NOMO-1 treated with DMSO at 0.1 percent for 48 hours (cell line): Measurements from ENCODE around the gene DYRK1B.
"Not testable (repeated sequence)": the region's sequence is repeated elsewhere in the genome, so short reads cannot be mapped to it uniquely, and the experiment has no call there.

Source experiments
- DNase-seq: peaks from one replicate; lab custom pipeline; 2025; ENCODE audit not compliant: unreplicated experiment; lab: John Stamatoyannopoulos, UW

The DYRK1B gene

DNA sequence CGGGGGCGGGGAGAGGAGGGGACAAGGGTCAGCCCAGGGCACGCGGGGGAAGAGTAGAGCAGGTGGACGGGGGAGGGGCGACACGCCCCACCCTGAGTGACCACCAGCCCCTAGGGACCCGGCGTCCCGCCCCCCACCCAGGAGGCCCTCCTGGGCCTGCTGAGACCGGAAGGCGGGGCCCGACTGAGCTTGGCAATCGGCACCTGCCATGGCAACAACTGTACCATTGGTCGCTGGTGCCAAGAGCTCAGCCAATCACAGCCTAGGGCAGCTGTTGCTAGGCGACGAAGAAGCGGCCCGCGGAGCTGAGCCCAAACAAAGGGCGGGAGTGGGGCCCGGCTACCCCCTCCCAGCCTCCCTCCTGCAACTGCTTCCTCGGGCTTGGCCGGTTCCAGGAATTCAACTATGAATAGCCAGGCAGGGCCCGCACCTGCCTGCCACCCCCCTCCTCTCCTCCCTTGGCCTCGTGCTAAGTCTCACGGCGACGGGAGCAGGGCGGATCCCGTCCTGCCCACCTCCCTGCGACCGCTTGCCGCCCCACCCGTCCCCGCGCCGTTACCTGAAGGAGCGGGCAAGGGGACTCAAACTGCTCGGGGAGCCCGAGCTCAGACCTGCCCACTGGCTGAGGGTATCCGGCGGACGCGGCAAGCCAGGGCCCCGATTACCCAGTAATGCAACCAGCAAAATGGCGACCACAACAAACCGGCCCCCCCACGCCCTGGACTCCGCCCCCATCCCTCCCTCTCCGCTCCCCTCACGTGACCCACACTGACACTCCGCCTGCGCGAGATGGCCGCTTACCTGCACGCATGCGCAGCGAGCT, at the start of gene DYRK1B:
TSS of gene DYRK1B (minus strand) at position 699 of the 823 bp plus-strand sequence. CDS start 2,295 bp downstream, outside the sequence.
- DNase-seq = no peak

DNA sequence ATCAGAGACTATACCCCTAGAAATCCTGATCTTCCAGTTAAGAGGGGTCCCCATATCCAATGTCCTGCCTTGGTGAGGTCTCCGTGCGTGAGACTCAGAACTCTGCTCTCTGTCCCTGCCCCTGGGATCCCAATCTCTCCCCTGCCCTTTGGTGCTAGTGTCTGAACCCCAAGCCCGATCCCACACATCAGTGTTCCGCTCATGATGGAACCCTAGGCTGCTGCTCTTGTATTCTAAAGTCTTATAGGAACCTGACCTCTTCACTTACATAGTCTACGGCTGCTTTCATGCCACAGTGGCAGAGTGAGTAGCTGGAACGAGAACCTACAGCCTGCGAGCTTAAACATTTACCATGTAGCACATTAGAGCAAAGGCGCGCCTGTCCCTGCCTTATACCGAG, 48.7 kb upstream of the DYRK1B start:
- DNase-seq = not testable (repeated sequence)

DNA sequence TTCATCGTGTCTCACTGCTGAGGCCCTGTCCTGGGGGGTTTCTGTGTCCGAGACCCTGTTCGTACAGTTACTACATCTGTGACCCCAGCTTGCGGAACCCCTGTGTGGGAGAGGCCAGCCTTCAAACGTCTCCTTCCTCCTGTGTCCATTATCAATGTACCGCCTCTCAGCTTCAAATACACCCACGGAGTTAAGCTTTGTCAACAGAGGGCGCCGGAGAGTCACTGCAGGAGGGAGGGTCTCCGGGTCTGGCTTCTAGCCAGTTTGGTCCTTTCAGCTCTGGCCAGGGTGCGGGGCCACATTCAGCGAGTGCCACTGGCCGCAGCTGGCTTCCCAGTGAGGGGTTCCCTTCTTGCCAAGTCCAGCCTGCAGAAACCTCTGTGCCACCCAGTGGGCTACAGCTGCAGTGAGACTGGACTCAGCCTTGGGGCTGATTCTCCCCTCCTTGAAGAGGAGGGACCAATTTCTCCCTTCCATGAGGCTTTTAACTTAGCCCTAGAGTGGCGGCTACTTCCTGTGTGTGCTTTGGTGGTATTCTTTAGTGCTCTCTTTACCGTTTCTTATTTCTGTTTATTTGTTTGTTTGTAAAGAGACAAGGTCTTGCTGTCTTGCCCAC, 47.6 kb upstream of the DYRK1B start:
- DNase-seq = peak; percentile 48

DNA sequence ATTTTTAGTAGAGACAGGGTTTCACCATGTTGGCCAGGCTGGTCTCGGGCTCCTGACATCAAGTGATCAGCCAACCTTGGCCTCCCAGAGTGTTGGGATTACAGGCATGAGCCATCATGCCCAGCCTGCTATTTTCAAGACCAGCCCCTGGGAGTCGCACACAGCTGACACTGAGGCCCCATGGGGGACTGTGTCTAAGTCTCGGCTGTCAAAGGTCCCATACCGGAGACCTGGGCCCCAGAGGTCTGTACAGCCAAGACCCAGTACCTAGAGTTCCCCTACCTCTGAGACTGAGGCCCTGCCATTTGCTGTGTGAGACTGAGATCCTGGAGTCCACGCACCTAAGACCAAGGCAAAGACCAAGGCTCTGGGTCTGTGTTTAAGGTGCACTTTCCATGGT, 46.3 kb upstream of the DYRK1B start:
- not testable (repeated sequence) for DNase-seq

DNA sequence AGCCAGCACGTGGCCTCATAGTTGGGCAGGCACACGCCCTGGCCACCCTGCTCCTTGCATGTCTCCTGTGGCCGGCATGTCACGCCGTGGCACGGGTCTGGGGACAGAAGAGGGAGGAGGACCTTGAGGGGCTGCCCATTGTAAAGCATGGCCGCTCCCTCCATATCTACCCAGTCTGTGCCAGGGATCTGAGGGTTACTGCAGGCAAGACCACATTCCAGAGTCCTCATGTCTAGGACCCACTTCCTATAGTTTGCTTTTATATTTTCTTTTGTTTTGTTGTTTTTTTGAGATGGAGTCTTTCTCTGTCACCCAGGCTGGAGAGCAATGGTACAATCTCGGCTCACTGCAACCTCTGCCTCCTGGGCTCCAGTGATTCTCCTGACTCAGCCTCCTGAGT, 45.8 kb upstream of the DYRK1B start:
- DNase-seq = not testable (repeated sequence)

DNA sequence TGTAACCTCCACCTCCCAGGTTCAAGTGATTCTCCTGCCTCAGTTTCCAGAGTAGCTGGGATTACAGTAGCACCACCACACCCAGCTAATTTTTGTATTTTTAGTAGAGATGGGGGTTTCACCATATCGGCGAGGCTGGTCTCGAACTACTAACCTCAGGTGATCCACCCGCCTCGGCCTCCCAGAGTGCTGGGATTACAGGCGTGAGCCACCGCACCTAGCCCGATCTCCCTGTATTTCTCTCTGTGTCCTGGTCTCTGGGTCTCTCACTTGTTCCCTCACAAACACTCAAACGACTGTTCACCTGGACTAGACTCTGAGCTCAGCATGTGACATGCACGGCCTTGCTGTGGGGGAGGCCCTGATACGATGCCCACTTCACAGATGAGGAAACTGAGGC, 44.9 kb upstream of the DYRK1B start:
- not testable (repeated sequence) for DNase-seq

DNA sequence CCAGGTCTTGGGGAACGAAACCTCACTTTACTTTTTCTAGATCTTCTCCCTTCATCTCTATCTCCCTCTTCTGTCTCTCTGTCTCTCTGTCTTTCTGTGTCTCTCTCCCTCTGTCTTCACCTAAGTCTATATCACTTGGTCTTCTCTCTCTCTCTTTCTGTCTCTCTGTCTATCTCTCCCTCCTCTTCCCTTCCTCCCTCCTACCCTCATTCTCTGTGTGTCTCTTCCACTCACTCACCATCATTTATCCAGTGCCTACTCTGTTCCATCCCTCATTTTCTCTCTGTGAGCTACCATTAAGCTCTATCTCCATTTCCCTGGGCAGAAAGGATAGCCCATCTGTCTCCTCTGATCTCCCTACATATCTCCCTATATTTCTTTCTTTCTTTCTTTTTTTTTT, 44.4 kb upstream of the DYRK1B start:
- no peak for DNase-seq

DNA sequence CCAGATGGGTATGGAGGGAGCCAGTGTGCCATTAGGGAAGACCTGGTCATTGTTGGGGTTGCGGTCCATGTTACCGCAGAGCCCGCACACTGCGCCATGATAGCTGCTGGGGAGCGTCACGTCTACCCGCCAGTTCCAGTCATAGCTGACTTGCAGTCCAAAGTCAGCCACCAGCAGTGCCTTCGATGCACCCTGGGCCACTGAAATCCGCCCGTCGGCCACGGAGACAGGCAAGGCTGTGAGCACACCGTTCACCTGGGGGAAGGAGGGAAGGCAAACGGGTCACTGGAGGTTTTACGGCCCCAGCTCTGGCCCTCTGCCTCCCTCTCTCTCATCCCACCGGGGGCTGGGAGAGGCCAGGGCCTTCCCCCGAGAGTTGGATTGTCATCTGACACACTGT, 44.0 kb upstream of the DYRK1B start:
- not testable (repeated sequence) for DNase-seq

DNA sequence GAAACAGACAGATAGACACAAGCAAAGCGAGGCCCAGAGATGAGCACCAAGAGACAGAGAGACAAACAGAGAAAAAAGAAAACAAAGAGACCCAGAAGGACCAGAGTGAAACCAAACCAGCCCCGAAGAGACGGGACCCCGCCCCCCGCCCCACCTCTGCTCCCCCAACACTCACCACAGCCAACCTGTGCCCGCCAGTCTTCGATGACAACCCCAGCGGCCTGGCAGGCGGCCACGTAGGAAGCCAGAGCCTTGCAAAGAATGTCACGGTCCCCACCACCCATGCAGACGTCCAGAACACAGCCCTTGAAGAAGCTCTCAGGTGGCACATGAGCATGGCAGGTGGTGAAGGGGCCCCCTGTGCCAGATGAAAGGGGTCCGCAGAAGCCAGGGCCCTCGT, 43.5 kb upstream of the DYRK1B start:
- not testable (repeated sequence) for DNase-seq

DNA sequence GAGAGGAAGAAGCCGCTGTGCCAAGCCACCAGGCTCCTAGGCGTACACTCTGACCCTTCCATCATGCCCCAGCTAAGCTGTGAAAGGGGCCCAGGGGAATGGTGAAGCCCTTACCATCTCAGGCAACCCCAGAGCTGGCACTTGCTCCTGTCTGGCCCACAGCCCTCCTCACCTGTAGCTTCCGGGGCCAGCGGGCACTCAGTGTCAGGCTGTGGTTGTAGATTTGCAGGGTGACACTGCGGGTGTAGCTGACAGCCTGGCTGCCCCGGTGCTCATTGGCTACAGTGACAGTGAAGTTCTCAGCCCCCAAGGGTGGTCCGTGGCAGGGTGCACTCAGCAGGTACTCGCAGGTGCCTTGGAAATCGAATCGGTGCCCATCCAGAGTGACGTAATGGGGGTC, 42.5 kb upstream of the DYRK1B start:
- not testable (repeated sequence) for DNase-seq

DNA sequence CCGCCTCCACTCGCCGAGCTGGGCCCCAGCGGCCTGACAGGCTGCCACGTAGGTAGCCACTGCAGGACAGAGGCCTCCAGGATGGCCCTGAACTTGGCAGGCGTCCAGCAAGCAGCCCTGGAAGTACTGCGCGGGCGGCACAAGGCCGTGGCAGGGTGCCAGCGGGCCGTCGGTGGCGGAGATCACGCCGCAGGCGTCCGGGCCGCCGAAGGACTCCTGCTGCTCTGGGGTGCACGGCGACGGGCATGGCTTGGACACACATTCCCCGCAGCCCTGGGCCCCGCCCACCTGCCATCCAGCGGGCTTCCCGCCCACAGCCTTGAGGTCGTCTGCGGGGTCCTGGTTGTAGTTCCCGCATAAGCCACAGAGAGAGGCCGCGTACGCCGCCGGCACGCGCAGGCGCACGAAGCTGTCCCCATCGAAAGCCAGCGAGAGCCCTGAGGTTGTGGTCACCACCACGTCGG, 41.5 kb upstream of the DYRK1B start:
- DNase-seq = not testable (repeated sequence)

DNA sequence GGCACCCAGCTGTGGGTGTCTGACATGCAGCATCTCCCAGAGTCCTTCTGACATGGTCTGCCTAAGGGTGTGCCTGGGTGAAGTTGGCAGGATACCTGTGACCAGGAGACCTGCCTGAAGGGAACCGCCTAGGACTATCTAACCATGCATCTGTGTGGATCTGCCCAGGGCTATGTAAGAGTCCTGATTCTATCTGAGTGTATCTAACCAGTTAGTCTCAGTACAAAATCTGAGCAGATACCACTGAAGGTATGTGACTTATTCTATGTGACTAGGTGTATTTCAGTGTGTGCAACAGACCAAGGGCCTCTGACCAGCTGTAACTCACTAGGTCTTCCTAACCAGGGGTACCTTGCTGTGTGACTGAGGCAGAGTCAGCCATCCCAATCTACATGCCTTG, 40.4 kb upstream of the DYRK1B start:
- DNase-seq = no peak

DNA sequence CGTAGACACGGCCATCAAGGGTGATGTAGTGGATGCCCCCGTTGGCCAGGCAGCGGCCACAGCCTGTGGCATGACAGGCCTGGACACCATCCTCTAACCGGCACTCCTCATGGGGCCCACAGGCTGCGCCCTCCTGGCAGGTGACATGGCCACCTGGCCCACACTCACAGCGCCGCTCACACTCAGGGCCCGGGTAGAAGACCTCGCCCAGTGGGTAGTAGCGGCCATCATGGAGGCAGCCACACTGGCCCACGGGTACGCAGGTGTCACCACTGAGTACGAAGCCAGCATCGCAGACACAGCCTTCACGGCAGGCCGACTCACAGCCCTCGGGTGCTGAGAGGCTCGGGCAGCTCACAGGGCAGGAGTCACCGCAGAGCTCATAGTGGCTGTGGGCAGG, 39.4 kb upstream of the DYRK1B start:
- DNase-seq = no peak

DNA sequence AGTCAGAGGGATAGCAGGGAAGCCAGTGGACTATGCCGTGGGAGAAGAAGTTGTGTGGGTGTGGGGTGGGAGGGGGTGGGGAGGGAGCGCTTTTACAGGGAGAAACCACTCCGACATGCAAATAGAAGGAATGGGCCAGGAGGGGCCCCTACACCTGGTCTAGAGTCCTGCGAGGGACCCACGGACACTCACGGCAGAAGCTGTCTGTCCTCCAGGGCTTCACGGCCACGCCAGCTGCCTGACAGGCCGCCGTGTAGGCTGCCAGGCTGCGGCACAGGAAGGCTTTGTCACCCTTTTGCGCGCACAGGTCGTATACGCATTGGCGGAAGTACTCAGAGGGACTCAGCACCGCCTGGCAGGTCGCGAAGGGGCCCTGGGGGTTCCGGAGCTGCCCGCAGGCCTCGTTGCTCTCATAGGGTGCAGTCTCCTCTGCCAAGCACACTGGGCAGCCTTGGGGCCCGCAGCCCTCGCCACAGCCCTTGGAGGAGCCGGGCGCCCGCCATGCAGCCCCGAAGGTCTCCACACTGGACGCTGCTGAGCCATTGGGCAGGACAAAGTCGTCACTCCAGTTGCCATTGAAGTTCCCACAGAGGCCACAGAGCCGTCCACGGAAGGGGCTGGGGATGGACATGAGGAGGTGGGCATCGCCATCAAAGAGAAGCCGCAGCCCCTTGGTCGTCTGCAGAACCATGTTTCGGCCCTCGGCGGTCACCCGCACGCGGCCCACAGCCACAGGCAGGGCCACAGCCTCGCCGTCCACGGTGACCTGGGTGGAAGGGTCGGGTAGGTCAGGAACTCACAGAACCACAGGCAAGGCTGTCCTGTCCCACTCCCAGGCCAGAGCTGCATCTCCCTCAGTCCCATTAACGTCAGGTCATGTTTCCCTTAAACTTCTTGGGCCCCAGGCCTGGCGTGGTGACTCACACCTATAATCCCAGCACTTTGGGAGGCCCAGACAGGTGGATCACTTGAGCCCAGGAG, 38.2 kb upstream of the DYRK1B start:
- DNase-seq = no peak

DNA sequence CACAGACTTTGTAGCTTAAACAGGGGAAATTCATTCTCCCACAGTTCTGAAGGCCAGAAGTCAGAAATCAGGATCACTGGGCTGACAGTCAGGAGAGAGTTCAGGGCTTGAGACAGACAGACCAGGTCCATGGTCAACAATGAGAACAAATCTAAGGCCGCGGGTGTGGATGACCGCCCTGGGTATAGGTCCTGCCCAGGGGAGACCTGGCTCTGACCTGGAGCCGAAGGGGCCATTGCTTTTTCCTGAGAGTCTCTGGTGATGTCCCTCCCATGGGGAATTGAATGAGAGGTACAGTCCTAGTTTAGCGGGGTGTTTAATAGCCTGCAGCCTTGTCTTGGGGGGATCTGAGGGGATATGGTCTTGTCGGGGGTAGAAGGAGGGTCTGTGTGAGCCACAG, 37.4 kb upstream of the DYRK1B start:
- no peak for DNase-seq

DNA sequence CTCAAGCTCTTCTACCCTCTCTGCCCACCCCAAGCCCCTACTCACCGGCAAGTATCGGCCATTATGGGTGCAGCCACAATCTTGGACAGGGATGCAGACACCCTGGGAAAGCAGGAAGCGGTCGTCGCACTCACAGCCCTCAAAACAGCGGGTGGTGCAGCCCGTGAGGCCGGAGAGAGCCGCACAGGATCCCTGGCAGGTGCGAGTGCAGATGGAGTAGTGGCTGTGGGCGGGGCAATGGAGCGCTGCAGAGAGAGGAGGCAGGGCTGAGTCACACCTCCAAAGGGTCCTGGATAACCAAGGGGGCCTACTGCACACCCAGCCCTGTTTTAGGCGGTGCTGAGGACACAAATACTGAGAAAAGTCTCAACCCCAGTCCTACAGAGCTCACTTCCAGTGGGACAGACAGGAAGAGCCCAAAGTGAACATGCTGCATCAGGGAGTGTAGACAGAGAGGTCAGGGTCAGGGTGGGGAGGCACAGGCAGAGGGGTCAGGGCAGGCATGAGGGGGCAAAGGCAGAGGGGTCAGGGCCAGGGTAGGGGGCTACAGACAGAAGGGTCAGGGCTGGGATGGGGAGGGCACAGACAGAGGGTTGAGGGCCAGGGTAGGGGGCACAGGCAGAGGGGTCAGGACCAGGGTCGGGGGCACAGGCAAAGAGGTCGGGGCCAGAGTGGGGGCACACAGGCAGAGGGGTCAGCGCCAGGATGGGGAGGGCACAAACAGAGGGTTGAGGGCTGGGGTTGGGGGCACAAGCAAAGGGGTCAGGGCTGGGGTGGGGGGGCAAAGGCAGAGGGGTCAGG, 36.4 kb upstream of the DYRK1B start:
- no peak for DNase-seq

DNA sequence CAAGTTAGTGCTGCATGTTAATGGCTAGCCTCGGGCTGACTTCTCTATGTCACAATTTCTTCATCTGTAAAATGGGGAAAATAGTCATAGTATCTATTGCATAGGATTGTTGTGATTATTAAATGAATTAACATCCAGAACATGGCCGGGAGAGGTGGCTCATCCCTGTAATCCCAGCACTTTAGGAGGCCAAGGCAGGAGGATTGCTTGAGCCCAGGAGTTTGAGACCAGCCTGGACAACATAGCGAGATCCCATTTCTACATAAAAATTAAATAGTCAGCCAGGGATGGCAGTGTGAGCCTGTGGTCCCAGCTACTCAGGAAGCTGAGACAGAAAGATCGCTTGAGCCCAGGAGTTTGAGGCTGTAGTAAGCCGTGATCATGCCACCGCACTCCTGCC, 34.0 kb upstream of the DYRK1B start:
- DNase-seq = no peak

DNA sequence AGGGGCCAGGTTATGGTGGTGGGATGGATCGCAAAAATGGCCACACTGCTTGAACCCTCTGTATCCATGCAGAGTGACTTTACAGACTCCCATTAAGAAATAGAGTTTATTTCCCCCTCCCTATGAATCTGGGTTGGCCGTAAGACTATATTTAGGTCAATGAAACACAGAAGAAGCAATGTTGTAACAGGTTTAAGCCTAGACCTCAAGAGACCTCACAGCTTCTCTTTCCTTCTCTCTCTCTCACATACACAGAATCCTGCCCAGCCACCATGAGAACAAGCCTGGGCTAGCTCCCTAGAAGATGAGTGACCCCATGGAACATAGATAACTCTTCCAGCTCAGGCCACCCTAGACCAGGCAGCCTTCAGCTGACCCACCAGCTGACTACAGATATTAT, 33.2 kb upstream of the DYRK1B start:
- DNase-seq = no peak

DNA sequence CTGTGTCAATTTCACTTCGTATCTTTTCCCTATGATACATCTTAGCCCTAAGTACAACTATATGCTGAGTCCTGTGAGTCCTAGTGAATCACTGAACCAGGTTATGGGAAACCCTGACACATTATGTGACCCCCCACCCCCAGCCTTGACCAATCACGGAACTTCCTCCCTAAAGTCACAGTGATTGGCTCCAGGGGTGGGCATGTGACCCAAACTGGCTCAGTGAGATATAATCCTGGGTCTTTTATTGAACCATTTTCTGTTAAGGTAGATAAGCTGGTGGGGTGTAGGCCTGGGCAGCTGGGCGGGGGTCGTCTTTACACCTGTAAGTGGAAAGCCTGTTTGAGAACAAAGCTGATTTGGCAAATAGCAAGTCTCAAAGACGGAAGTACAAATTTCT, 32.0 kb upstream of the DYRK1B start:
- DNase-seq = no peak

DNA sequence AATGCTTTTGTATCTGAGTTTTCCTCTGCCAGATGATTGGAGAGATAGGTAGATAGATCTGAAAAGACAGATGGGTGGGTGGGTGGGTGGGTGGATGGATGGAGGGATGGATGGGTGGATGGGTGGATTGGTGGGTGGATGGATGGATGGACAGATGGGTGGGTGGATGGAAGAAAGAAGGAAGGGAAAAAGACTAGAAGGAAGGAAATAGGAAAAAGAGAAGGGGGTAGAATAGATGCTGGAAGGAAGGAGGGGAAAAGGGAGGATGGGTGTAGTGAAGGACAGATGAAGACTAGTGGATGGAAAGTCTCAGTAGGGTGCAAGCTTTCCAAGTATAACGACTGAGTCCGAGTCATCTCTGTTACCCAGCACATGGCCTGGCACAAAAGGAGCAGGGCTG, 31.2 kb upstream of the DYRK1B start:
- DNase-seq = no peak
